SK-N-MC (cell line): ENCODE results near the gene GMPR.

ENCODE experiments used
- EZH2 ChIP-seq: fragments of 200-600 bp; sonication (generic); IDR thresholded peaks from one replicate; pipeline ENCODE4 v1.6.1; 2017; ENCODE audit warnings: antibody characterized with exemption
- POLR2AphosphoS5 ChIP-seq: IDR thresholded peaks from 2 replicates; pipeline ENCODE4 v1.6.1; 2012; ENCODE audit warnings: mild to moderate bottlenecking, low read depth, low read length, borderline replicate concordance

DNA sequence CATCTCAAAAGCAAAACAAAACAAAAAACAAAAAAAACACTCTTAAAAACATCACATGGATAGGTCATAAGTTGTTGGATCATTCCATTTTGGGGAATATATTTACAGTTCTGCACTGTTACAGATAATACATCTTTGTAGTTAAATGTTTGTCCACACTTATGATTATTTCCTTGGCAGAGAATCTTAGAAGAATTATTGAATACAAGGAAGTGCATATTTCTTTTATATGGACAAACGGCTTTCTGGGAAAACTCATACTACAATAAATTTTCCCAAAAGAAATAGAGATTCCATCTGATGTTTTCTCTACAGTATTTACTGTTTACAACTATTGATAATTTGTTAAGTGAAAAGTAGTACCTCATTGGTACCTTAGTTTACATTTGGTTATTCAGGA, 33.8 kb downstream of the GMPR start:
- TF ChIP-seq POLR2AphosphoS5 (no peak), EZH2 (no peak)
